ENCODE results near the gene FBXO38.

FBXO38 gene

DNA sequence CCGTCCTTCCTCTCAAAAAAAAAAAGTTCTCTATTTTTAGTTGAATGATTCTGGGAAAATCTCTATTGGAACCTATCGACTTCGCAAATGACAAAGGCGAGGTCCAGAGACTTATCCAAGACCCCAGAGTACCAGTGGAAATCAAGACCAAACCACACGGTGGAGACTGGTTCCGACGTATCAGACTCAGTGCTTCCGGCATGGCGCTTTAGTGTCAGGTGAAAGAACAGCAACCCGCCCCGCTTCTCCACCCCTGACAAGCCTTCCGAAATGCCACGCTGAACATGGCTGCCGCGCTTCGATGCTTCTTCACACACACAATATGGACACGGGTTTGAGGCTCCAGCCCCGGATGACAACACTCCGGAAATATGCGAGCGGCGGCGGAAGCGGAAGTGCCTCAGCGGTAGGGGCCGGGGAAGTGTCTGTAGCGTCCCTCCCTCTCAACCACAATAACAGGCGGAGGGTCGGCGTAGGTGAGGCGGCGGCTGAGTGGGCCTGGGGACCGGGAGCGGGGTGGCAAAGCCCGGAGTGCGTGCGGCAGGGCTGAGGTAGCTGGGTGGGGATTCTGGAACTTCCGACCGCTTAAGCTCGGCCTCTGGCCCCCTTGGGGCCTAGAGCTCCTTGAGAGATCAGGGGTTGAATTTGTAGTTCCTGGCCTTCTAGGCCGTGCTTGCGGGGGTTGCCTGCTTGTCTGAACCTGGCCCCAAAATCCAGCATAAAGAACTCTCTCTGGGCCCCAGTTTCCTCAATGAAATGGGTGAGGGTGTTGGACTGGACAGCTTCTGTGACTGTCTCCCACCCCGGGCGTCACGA, at the start of gene FBXO38:
Gene FBXO38 (plus strand): TSS at position 395 of the 816 bp plus-strand sequence. CDS start 10,819 bp downstream, outside the sequence.
- DNase-seq = peak; percentile 99

DNA sequence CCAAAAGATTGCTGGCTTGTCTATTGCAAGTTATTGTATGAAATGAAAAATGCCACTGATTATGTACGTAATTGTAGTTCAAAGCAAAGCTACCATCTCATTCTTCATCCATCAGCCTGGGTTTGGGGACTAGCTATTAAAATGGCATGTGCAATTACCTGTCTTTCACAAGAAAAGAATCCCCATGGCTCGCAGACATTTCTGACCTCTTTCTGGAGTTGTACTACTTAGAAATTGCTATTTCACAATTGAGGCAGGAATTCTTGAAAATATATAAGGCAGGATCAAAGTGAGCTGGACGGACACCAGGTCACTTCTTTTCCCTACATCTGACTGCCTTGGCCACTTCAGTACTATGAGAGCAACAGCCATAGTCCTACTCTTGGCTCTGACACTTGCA, 48.5 kb upstream of the FBXO38 start, which contains the start of gene SPINK9:
Gene SPINK9 (plus strand): TSS at position 301 of the 400 bp plus-strand sequence. CDS start 55 bp downstream, at position 356.
- DNase-seq = no peak

- DNase-seq = no peak
Observed at GRCh38 chr5:148336704-148337435, 46.9 kb upstream of the FBXO38 start.

DNA sequence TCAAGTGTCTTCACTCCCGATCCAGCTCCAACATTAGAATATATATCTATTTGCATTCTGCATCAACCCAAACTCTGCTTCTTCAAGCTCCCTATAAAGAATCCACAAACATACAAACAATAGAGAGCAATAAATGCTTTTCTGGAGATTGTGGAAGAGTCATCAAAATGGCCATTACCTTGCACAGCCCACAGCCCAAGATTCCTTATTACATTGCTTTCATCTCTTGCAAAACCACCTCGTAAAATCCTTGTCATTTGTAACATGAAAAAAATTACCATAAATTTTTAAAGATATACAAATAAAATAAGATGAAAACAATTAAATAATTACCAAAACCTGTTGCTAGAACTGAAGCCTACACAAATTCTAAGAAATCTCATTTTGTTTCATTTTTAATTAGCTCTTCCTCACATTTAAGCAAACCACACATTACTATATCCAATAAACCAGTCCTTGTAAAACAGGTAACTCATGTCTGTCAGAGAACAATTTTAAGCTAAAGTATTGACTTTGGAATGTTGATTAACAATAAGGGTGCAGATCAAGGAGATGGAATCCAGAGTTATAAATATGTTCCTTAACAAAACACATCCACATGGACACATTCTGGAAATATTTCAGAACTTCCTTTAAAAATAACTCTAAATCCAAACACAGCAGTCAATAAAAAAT, 41.2 kb upstream of the FBXO38 start:
- no peak for DNase-seq

DNA sequence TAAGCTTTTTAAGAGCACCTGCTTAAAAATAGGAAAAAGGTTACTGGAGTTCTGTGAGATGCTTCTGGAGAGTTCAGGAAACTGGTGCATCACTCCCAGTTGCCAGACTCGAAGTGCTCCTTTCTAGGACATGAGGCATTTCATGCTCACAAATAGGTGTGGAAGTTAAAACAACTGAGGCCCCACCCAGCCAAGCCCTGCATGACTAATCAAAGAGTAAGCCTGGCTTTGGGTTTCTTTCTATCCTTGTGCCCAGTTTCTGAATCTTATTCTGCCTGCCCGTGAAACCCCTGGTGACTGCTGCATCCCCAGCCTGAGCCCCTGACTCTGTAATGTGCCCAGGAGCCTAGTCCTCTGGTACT, 40.7 kb upstream of the FBXO38 start:
- DNase-seq = no peak

DNA sequence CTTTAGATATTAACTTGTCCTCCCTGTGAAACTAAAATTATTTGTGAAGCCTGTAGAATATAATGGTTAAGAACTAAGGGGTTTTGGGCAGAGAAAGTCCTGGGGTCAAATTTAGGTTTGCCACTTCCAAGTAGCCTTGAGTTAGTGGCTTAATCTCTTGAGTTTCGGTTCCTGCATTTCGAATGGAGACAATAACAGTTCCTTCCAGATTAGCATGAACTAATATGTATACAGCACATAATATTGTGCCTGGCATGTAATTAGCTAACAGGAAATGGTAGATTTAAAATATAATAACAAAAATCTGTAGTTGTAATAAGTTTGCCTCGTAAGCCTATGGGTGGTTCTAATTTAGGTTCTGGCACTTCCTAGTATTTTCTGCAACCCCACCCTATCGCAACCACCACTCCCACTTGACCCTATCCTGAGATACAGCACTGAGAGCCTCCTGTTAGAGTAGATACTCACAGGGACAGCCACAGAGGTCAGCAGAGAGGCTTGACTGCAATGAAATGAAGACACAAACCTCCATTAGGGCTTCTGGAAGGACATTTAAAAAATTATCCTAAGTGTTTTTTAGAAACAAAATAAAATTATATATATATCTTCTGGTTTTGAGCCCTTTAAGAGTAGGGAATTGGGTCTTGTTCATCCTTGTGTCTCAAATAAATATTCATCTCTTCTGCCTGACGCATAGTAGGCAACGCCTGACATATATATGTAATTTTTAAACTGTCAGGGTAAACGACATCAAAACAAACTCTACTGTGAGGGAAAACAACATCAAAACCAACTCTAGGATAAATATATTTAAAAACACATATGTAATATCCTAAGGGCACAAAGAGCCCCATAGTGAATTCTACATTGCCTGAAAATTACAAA, 39.9 kb upstream of the FBXO38 start:
- no peak for DNase-seq

DNA sequence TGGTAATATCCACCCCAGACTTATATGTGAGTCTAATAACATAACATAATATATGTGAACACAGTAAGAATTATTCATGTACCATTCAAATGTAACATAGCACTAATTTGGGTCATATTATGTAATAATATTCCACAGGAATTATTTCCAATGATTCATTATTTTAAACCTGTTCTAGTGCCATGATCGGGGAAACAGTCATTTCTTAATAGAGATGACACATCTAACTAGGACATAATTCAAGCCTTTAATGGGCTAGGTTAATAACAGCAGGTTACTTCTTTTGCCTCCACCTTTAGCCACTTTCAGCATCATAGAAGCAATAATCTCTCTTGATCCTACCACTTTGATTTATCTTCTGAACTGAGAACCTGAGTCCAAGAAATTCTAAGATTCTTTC, 36.1 kb upstream of the FBXO38 start:
- DNase-seq = no peak

- no peak for DNase-seq
Observed at GRCh38 chr5:148352696-148353095, 31.1 kb upstream of the FBXO38 start.

DNA sequence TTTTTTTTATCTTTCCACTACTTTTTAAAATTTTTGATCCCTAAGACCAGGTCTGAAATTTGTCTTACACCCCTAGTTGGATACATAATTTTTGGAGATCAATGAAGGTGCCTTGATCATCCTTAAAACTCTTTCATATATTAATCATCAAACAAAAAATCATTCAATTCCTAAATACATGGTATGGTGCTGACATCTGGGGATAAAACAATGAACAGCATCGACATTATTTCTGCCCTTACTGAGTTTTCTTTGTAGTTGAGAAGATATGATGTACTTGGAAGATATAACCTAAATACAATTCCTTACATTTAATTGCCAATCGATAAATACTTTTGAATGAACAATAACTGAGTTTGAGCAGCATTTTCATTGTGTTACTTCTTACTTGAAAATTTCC, 30.1 kb upstream of the FBXO38 start:
- no peak for DNase-seq

DNA sequence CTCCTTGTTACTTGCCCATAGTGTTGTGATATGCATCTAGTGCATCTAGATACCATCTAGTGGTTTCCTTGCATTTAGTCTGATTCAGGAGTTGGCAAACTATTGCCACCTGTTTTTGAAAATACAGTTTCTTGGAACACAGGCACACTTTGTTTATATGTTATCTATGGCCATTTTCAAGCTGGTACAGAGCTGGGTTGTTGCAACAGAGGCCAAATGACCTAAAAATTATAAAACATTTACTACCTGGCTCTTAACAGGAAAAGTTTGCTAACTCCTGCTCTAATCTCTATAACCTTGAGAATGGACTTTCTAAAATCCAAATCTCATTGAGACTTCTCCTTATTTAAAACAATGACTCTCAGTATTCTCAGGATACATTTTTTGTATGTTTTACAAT, 19.4 kb upstream of the FBXO38 start:
- no peak for DNase-seq

- no peak for DNase-seq
Observed at GRCh38 chr5:148368299-148368698, 15.5 kb upstream of the FBXO38 start.

- DNase-seq = no peak
Observed at GRCh38 chr5:148372166-148372725, 11.5 kb upstream of the FBXO38 start.

DNA sequence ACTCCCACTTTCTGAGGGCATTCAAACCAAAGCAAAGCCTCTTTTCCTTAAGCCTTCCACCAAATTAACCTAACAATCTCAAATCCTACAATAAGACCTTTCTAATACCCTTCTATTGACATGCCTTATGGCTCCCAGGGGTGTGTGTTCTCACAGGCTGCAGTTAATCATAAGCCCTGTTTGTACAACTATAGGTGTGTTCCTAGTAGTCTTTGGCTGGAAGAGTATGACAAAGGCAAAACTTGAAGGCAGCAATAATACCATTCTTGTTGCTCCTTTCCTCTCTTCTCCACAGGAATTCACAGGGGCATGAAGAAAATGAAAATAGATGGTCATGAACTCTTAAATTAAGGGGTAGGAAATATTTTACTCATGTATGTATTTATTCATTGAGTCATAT, 10.9 kb upstream of the FBXO38 start:
- peak; percentile 24 for DNase-seq

DNA sequence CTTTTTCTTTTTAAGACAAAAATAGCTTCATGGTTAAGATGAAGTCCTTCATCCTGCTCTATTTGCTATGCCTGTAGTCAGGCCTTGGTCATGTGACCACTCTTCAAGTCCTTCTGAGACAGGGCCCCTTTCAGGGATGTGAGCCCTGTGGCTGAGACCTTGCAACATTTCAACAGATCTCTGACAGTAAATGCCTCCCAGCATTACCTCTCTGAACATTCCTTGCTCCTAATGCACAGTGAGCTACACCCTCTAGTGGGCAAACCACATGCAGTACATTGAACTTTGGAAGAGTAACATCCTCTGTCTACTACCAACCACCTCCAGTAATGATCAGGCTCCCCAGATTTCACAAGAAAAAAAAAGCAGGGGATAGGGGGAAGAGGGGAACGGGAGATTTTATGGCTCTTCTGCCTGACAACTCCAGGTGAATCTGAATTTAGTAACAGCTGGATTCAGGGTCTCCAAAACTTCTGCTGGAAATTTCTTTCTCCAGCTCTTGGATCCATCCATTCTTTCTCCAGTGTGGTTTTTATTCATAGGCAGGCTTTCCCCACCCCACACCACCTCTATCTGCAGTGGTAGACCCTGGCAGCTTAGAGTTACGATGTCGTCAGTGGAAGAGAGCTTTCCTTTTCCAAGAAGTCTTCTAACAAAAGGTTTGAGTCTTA, 8.9 kb upstream of the FBXO38 start:
- peak; percentile 79 for DNase-seq

GRCh38 chr5:148376198-148376597, 7.6 kb upstream of the FBXO38 start:
- no peak for DNase-seq

GRCh38 chr5:148378670-148379069, 5.1 kb upstream of the FBXO38 start:
- DNase-seq = no peak

- no peak for DNase-seq
Observed at GRCh38 chr5:148379340-148379739, 4.4 kb upstream of the FBXO38 start.

- no peak for DNase-seq
Observed at GRCh38 chr5:148381906-148382305, 1.9 kb upstream of the FBXO38 start.

GRCh38 chr5:148382961-148383360, 797 bp upstream of the FBXO38 start:
- peak; percentile 40 for DNase-seq

- peak; percentile 40 for DNase-seq
Observed at GRCh38 chr5:148384380-148384737, 601 bp downstream of the FBXO38 start.

GRCh38 chr5:148385094-148385493, 1.3 kb downstream of the FBXO38 start:
- DNase-seq = no peak

GRCh38 chr5:148386041-148386440, 2.3 kb downstream of the FBXO38 start:
- no peak for DNase-seq
